Psoas muscle (tissue), 8 donors: ENCODE measurements around the gene PITPNM3. TPM values are rescaled to one million over a fixed set of nuclear protein-coding genes. Genes with fewer than 3 reads are reported as not detected.

Experiments
- ATAC-seq, 4 donors: fragments of 200-7000 bp; cut with Tn5 transposase; one replicate each; pipeline ENCODE4 v1.9.1; 2020; ENCODE audit warnings: moderate library complexity in 3 of 4, mild to moderate bottlenecking in 2 of 4
- DNase-seq, 2 donors: peaks; one replicate each; pipeline ENCODE4 v3.0.0-alpha.2; 2020
- H3K27ac ChIP-seq: fragments of 200-600 bp; one replicate; pipeline ENCODE4 v1.8.0; 2022
- H3K27me3 ChIP-seq, 3 donors: fragments of 200-600 bp in 1 of 3; one replicate each; pipeline versions ENCODE4 v1.6.1 to v1.8.0; 2013 to 2022; ENCODE audit warnings: low read length in 2 of 3, mild to moderate bottlenecking in 2 of 3, moderate library complexity in 1 of 3; ENCODE audit not compliant: insufficient read depth in 3 of 3
- H3K36me3 ChIP-seq, 2 donors: fragments of 200-600 bp in 1 of 2; one replicate each; pipeline versions ENCODE4 v1.6.1 to v1.8.0; 2013 to 2022; ENCODE audit warnings: low read depth in 1 of 2, mild to moderate bottlenecking in 1 of 2, moderate library complexity in 1 of 2; ENCODE audit not compliant: insufficient read depth in 1 of 2
- H3K4me1 ChIP-seq: fragments of 200-600 bp; one replicate; pipeline ENCODE4 v1.8.0; 2022
- H3K4me3 ChIP-seq: fragments of 200-600 bp; one replicate; pipeline ENCODE4 v1.8.0; 2022; ENCODE audit warnings: mild to moderate bottlenecking
- H3K9me3 ChIP-seq: fragments of 200-600 bp; one replicate; pipeline ENCODE4 v1.8.0; 2022
- WGBS, 3 donors: extraction: QIAGEN DNeasy Blood & Tissue Kit; methylation state at CpG; one replicate each; pipeline versions ENCODE4 v1.1.6 to v1.1.7; 2013; 5-methylcytosine and 5-hydroxymethylcytosine counted together
- intact Hi-C, 2 donors: fragments of 100-400 bp; cut with DNase I; formaldehyde crosslinking; loops; one replicate each; pipeline versions ENCODE4 v1.11.0 to v1.14.2; 2022
- polyA plus RNA-seq, 3 donors: library from polyadenylated mRNA; stranded (reverse); fragments of 200-250 nt; gene quantifications; one replicate each; pipeline ENCODE4 v1.2.3, GENCODE V29; 2013
- total RNA-seq, 4 donors: library from RNA; stranded (reverse); fragmentation: NEBNext Ultra II Directional in 2 of 4; extraction: Animal tissue kit (Norgen Biotek cat#: 25700) in 2 of 4; gene quantifications; one replicate each; pipeline versions ENCODE4 v1.2.1 to v1.2.4, GENCODE V29; 2021 to 2023
- TF ChIP-seq, protein P1 (sequence below): fragments of 200-600 bp; IDR thresholded peaks from one replicate; pipeline ENCODE4 v1.8.0; 2022; ENCODE audit warnings: antibody characterized with exemption
- donor health status: healthy with polysubstance abuse.
- donor health status: DM: no; HTN: no; CAD: no; lungs with moderate emphysema.
- donor health status: Bipolar disorder and iron deficiency.
- donor health status: healthy.
- donor health status: DM: yes; HTN: yes; CAD: no.
- donor health status: DM: no; HTN: no; CAD: no.
- donor health status: DM: no; HTN: no; CAD: no.
- donor health status: DM: yes; HTN: yes; CAD: no.

Gene PITPNM3
- total and polyA plus RNA-seq, 7 donors: 0.08 to 0.65 (median 0.32) TPM

DNA sequence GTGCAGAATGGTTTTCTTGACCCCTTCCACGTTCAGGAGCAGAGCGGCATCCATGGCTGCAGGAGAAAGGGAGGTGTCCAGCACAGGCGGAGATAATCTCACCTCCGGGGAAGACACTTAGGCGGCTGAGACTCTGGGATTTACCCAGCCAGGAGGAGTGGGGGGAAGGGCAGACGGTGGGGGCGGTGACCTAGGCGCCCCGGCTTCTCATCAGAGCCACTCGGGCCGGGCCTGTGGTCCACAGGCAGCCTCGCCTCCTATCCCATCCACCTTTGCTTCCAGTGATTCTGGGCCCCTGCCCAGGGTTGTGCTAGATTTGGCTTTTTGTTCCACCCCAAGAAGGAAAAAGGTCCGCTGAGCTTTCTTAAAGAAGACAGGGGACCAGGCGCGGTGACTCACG is 121.3 kb downstream of the PITPNM3 start, which contains the start of gene AIPL1:
TSS of gene AIPL1 (minus strand) at position 71 of the 400 bp plus-strand sequence. CDS start at position 54, 17 bp downstream.
- intact Hi-C loops: loop anchor here (5.0 to 10.0 kb wide), 3 partner anchors 848 to 1180 kb away; no protein-coding TSS in a partner anchor
- Histone ChIP-seq H3K4me3 (no peak within 1 kb of the TSS), H3K9me3 (peaks cover 9% of the 10 kb centered on the region), H3K27ac (no peak within 1 kb of the TSS), H3K36me3 (no peaks in the 10 kb centered on the region), H3K27me3 (peaks cover 0 to 12% (median 3%) of the 10 kb centered on the region in 3 donors), H3K4me1 (no peaks in the 10 kb centered on the region)
- peak in 1 of 2 donors; percentile 49 for DNase-seq
- ATAC-seq: no peak
- WGBS, 3 donors: 80 to 84% (median 81%) methylated on average over 16 of the region's 16 CpGs
- TF ChIP-seq, protein P1, sequence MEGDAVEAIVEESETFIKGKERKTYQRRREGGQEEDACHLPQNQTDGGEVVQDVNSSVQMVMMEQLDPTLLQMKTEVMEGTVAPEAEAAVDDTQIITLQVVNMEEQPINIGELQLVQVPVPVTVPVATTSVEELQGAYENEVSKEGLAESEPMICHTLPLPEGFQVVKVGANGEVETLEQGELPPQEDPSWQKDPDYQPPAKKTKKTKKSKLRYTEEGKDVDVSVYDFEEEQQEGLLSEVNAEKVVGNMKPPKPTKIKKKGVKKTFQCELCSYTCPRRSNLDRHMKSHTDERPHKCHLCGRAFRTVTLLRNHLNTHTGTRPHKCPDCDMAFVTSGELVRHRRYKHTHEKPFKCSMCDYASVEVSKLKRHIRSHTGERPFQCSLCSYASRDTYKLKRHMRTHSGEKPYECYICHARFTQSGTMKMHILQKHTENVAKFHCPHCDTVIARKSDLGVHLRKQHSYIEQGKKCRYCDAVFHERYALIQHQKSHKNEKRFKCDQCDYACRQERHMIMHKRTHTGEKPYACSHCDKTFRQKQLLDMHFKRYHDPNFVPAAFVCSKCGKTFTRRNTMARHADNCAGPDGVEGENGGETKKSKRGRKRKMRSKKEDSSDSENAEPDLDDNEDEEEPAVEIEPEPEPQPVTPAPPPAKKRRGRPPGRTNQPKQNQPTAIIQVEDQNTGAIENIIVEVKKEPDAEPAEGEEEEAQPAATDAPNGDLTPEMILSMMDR: no peak

DNA sequence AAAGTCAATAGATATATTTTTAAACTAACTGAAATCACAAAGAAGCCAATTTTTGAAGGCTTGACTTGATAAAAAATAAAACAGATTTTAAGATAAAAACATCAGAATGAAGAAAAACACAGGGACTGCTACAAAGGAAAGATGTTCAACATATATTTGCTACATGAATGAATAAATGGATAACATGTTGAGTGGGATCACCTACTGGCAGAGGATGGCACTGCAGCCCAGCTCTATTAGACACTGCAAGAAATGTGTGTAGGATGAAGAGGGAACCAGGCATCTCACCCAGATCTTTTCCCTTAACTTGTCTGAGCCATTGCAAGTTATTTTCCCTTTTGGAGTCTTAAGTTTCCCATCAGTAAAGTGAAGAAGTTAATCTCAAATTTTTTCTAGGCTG is 125.6 kb downstream of the PITPNM3 start:
- Histone ChIP-seq H3K4me1 (no peaks in the 10 kb centered on the region), H3K4me3 (no peak overlapping the region), H3K9me3 (peaks cover 9% of the 10 kb centered on the region), H3K36me3 (no peaks in the 10 kb centered on the region), H3K27me3 (no peaks in the 10 kb centered on the region), H3K27ac (no peak overlapping the region)
- TF ChIP-seq, protein P1: peak; percentile 12
- no peak for ATAC-seq
- no peak for DNase-seq
- intact Hi-C loops: loop anchor here in 1 of 2 donors (10.0 kb wide), 1 partner anchor 1176 kb away; no protein-coding TSS in a partner anchor

DNA sequence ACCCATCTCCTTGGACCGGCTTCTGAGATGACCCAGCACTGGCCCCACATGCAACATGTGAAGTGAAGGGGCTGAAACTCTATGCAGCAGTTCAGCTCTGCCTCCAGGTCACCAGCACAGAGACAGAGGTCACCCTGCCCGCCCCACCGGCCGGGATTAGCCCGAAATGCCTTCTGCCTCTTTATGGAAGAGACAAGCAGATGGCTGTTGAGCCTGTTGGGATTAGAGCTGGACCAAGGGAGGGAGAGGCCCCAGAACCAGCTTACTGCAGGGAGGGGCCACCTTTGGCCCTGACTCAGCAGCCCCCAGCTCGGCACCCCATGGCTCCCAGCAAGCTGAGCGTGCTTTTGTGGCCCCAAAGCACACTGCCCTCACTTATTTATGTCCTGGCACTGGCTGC is 127.1 kb downstream of the PITPNM3 start:
- 71 to 85% (median 71%) methylated on average over 7 of the region's 7 CpGs for WGBS, 3 donors
- H3K36me3 ChIP-seq: no peaks in the 10 kb centered on the region
- H3K4me3 ChIP-seq: no peak overlapping the region
- no peaks in the 10 kb centered on the region for H3K27me3 ChIP-seq
- ATAC-seq (no peak), DNase-seq (no peak)
- TF ChIP-seq, protein P1: no peak
- intact Hi-C loops: no loop called here
- H3K9me3 ChIP-seq: peaks cover 9% of the 10 kb centered on the region
- H3K27ac ChIP-seq: no peak overlapping the region
- no peaks in the 10 kb centered on the region for H3K4me1 ChIP-seq

DNA sequence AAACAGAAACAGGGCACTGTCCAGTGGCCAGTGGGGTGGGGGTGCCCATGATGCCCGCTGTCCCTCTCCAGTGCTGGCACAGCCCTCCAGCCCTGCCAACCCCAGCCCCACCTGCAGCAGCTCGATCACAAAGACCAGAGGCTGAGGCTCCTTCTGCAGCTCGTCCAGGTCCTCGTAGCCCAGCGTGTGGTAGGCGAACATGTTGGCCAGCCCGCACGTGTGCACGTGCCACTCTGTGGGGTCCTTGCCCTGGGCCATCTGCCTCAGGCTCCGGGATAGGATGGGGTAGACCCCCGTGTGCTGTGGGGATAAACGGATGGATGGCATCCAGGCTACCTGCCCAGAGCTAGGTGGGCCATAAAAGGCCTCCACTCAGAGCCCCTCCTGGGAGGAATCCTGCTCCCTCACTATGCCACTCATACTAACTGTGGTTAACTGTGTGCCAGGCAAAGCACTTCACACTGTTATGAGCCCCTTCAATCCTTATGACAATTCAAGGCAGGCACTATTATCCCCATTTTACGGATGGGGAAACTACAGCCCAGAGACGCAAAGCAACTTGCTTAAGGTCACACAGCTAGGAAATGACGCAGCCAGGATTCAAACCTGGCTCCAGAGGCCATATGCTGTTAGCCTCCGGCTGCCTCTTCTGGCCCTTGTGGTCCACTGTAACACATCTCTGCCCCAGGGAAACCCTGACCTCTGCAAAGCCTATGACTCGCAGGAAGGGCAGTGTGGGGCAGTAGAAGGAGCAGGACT is 128.0 kb downstream of the PITPNM3 start:
- H3K9me3 ChIP-seq: peaks cover 9% of the 10 kb centered on the region
- TF ChIP-seq, protein P1: no peak
- DNase-seq (no peak), ATAC-seq (no peak)
- H3K27ac ChIP-seq: no peak overlapping the region
- H3K36me3 ChIP-seq: no peaks in the 10 kb centered on the region
- 85 to 88% (median 86%) methylated on average over 17 of the region's 17 CpGs for WGBS, 3 donors
- intact Hi-C loops: no loop called here
- no peak overlapping the region for H3K4me3 ChIP-seq
- no peaks in the 10 kb centered on the region for H3K4me1 ChIP-seq
- no peaks in the 10 kb centered on the region for H3K27me3 ChIP-seq
